ENCODE results near the gene CTTN.

DNA sequence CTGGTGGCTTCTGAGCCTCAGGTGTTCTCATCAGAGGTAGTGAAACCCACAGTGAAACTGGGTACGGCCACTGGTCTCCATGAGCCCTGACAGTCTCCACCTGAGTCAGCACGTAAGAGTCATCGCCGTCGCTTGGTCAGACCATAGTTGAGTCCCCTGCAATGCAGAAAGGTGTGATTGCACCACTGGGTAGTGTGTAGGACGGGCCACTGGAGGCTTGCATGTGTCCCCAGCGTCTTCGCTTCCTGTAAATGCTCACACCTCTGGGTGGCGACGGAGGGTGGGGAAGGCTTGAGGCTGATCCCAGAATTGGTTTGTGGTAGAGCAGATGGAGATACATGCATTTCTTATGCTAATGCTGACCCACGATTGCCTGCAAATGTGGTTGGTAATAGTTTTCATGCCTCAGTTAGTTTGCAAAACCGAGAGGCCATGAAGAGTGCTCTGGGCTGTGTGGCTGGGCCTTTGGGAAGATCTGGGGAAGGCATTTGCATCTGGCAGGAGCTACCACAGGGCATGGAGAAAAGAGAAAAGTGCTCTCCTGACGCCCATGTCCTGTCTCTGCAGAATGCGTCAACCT lies 26.5 kb downstream of the CTTN start:
- TF ChIP-seq, protein P1, sequence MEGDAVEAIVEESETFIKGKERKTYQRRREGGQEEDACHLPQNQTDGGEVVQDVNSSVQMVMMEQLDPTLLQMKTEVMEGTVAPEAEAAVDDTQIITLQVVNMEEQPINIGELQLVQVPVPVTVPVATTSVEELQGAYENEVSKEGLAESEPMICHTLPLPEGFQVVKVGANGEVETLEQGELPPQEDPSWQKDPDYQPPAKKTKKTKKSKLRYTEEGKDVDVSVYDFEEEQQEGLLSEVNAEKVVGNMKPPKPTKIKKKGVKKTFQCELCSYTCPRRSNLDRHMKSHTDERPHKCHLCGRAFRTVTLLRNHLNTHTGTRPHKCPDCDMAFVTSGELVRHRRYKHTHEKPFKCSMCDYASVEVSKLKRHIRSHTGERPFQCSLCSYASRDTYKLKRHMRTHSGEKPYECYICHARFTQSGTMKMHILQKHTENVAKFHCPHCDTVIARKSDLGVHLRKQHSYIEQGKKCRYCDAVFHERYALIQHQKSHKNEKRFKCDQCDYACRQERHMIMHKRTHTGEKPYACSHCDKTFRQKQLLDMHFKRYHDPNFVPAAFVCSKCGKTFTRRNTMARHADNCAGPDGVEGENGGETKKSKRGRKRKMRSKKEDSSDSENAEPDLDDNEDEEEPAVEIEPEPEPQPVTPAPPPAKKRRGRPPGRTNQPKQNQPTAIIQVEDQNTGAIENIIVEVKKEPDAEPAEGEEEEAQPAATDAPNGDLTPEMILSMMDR (IDR thresholded peaks at IDR 0.05): no peak
- TF ChIP-seq POLR2A (IDR thresholded peaks at IDR 0.05): no peak
